ENCODE results near the gene SNX25. TPM values are rescaled to one million over a fixed set of nuclear protein-coding genes. Genes with fewer than 3 reads are reported as not detected.
A peak's percentile ranks its signal among the peaks of the same experiment; 100 is the strongest.

The SNX25 gene
- total and polyA plus RNA-seq, 2 of the 13 experiments (the other 11 are each of a cell fraction or from before 2014, with no cell fraction given): 23.4 to 23.5 TPM

GRCh38 chr4:185209031-185209851 is at the start of gene SNX25 (continued):
- TF ChIP-seq MED13 (CRISPR knock-in tag; IDR thresholded peaks at IDR 0.05): no peak
- TF ChIP-seq RXRA (CRISPR knock-in tag; IDR thresholded peaks at IDR 0.05): 0 out of 2 replicates have a peak, but pooled peaks have one; percentile 38
- TF ChIP-seq ZBTB38 (CRISPR knock-in tag; IDR thresholded peaks at IDR 0.05): 0 out of 2 replicates have a peak, but pooled peaks have one; percentile 40
- 0 out of 2 replicates have a peak, but pooled peaks have one; percentile 58 for TF ChIP-seq MAZ (IDR thresholded peaks at IDR 0.05; ENCODE audit: borderline replicate concordance, low read depth, low read length)
- TF ChIP-seq MAZ (CRISPR knock-in tag; IDR thresholded peaks at IDR 0.05; ENCODE audit: low read depth): peak; percentile 86
- peak; percentile 88 for TF ChIP-seq SP5 (CRISPR knock-in tag; IDR thresholded peaks at IDR 0.05; ENCODE audit: borderline replicate concordance, low read depth)
- TF ChIP-seq MXI1 (IDR thresholded peaks at IDR 0.05; ENCODE audit: borderline replicate concordance, low read depth, low read length): peak; percentile 53; the same call in 2 of the 3 replicates
- peak; percentile 11; the same call in 1 of the 2 replicates for TF ChIP-seq ETV5 (CRISPR knock-in tag; IDR thresholded peaks at IDR 0.05; ENCODE audit: borderline replicate concordance)
- no peak for TF ChIP-seq ZBTB37 (CRISPR knock-in tag; IDR thresholded peaks at IDR 0.05)
- no peak; the same call in 1 of the 2 replicates for TF ChIP-seq NR2F6 (IDR thresholded peaks at IDR 0.05)
- peak; percentile 52; the same call in 1 of the 2 replicates for TF ChIP-seq NR2F6 (CRISPR knock-in tag; IDR thresholded peaks at IDR 0.05)
- TF ChIP-seq KDM2A (CRISPR knock-in tag; IDR thresholded peaks at IDR 0.05; ENCODE audit: borderline replicate concordance, low read depth): peak; percentile 71; the same call in 1 of the 2 replicates
- no peak for TF ChIP-seq HMGXB3 (CRISPR knock-in tag; IDR thresholded peaks at IDR 0.05; ENCODE audit: borderline replicate concordance)
- TF ChIP-seq HDAC1 (CRISPR knock-in tag; IDR thresholded peaks at IDR 0.05): peak; percentile 66
- TF ChIP-seq NR2F1 (CRISPR knock-in tag; IDR thresholded peaks at IDR 0.05): peak in 1 of 2 experiments; percentile 10; a peak in 1 of 4 replicates
- 0 out of 2 replicates have a peak, but pooled peaks have one; percentile 67 for TF ChIP-seq RNF219 (CRISPR knock-in tag; IDR thresholded peaks at IDR 0.05)
